NCI-H1930 (cell line): Measurements from ENCODE around the gene INPP5A.

Experiments
- DNase-seq, 2 experiments: peaks; one replicate each; lab custom pipeline; 2025; lab: John Stamatoyannopoulos, UW

Gene INPP5A

GRCh38 chr10:132804785-132805426 lies 267.3 kb downstream of the INPP5A start:
- DNase-seq: no peak

- no peak for DNase-seq
These were observed 268.0 kb downstream of the INPP5A start for GRCh38 chr10:132805599-132805998.

GRCh38 chr10:132806110-132806509 lies 268.5 kb downstream of the INPP5A start:
- no peak for DNase-seq

GRCh38 chr10:132806561-132807003 lies 269.0 kb downstream of the INPP5A start:
- no peak for DNase-seq

- no peak for DNase-seq
These were observed 270.0 kb downstream of the INPP5A start for GRCh38 chr10:132807621-132808049.

GRCh38 chr10:132808383-132809231 lies 271.0 kb downstream of the INPP5A start:
- DNase-seq: no peak

- DNase-seq: no peak
These were observed 271.9 kb downstream of the INPP5A start for GRCh38 chr10:132809232-132810140.

GRCh38 chr10:132810141-132810806 lies 272.7 kb downstream of the INPP5A start:
- no peak for DNase-seq

GRCh38 chr10:132810807-132811700 lies 273.5 kb downstream of the INPP5A start:
- DNase-seq: no peak

GRCh38 chr10:132811891-132812481 lies 274.4 kb downstream of the INPP5A start:
- DNase-seq: no peak

- no peak for DNase-seq
These were observed 274.9 kb downstream of the INPP5A start for GRCh38 chr10:132812520-132812919.

- no peak for DNase-seq
These were observed 275.4 kb downstream of the INPP5A start for GRCh38 chr10:132813001-132813401.

GRCh38 chr10:132813560-132814468 lies 276.2 kb downstream of the INPP5A start:
- no peak for DNase-seq

- DNase-seq: no peak
These were observed 276.9 kb downstream of the INPP5A start for GRCh38 chr10:132814469-132814856.

- DNase-seq: no peak
These were observed 277.7 kb downstream of the INPP5A start for GRCh38 chr10:132815168-132815857.

GRCh38 chr10:132816718-132817117 lies 279.1 kb downstream of the INPP5A start:
- DNase-seq: no peak

GRCh38 chr10:132817701-132818211 lies 280.2 kb downstream of the INPP5A start:
- no peak for DNase-seq

- DNase-seq: no peak
These were observed 282.5 kb downstream of the INPP5A start for GRCh38 chr10:132820056-132820455.
